HUES64 (cell line): ENCODE results near the gene PLCL1.

Experiments
- H3K27ac ChIP-seq: 2 replicates; pipeline ENCODE4 v1.7.0; 2013; ENCODE audit warnings: low read depth, low read length, inconsistent platforms
- H3K27me3 ChIP-seq: 2 replicates; pipeline ENCODE4 v1.6.1; 2013; ENCODE audit warnings: mild to moderate bottlenecking, low read length; ENCODE audit not compliant: insufficient read depth
- H3K36me3 ChIP-seq: 2 replicates; pipeline ENCODE4 v1.6.1; 2013; ENCODE audit warnings: mild to moderate bottlenecking, low read length; ENCODE audit not compliant: insufficient read depth
- H3K4me1 ChIP-seq: 2 replicates; pipeline ENCODE4 v1.6.1; 2013; ENCODE audit warnings: mild to moderate bottlenecking, low read length, moderate library complexity; ENCODE audit not compliant: insufficient read depth
- H3K4me3 ChIP-seq: 2 replicates; pipeline ENCODE4 v1.5.1; 2013; ENCODE audit warnings: mild to moderate bottlenecking, low read length, moderate library complexity
- H3K9ac ChIP-seq: 2 replicates; pipeline ENCODE4 v1.6.1; 2013; ENCODE audit warnings: mild to moderate bottlenecking, low read depth, low read length
- H3K9me3 ChIP-seq: 2 replicates; pipeline ENCODE4 v1.6.1; 2013; ENCODE audit warnings: low read depth, low read length; ENCODE audit not compliant: insufficient read depth
- WGBS: fragments of 150-250, 120-280 bp; methylation state at CpG from one replicate; pipeline ENCODE4 v1.1.7; 2013; ENCODE audit warnings: missing lambda C conversion rate; 5-methylcytosine and 5-hydroxymethylcytosine counted together

Gene PLCL1

DNA sequence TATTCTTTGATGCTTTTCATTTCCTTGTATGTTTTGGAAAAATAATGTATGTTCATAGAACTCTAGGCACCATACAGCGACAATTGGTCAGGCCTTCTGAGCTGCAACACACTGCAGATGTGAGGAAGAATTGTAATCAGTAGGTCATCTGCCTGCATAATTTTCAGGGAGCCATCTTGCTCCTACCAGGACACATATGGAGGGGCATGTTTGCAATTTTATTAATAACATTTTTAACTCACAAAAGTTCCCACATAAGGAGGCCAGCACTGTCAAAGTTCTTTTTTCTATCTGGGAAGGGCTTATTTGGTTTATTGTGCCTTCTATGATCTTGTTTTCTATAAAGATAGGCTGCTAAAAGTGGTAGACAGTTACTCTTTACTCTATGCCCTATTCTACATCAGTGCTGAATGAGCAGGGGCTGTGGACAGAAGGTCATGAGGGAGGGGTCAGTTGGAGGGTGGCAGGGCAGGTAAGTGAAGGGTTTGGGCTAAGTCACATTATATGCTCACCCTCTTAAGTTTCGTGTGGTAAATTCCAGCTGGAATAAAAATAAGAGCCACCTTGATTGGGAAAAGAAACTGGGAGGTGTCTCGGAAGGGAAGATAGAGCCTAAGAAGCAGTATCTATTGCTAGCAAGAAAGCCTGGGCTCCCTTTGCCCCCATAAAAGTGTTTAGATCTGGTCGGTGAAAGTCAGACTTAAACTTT lies 126.3 kb downstream of the PLCL1 start:
- Histone ChIP-seq H3K27me3 (no peaks in the 10 kb centered on the region), H3K36me3 (no peaks in the 10 kb centered on the region), H3K9me3 (no peaks in the 10 kb centered on the region), H3K27ac (no peak overlapping the region), H3K9ac (no peak overlapping the region), H3K4me1 (no peaks in the 10 kb centered on the region), H3K4me3 (no peak overlapping the region)
- WGBS, result 94% methylated on average over 4 of the region's 4 CpGs

DNA sequence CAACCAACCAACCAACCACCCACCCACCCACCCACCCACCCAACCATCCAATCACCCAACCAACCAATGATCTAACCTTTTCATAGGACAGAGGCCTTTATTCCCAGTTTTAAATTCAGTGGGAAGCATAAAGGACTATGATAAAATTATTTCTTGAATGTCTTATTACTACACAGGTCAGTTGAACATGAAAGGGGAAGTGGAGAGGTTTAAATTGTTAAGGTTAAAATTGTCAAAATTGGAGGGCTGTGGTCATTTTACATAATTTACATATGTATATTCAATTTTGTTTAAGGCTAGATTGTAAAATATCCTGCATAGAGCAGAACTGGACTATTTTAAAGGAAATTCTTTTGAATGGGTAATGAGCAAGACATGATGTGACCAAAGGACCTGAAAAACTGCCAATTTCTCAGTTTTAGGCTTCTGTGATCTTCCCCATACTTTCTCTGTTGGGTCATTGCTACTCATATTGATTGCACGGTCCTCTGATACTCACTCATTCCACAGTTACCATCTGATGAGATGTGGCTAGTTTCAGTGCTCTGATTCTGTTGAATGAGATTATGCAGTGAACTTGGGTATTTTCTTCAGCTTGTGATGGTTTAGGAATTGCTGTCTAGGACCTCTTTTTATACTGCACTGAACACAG lies 127.4 kb downstream of the PLCL1 start:
- Histone ChIP-seq H3K9ac (no peak overlapping the region), H3K4me3 (no peak overlapping the region), H3K4me1 (no peaks in the 10 kb centered on the region), H3K36me3 (no peaks in the 10 kb centered on the region), H3K9me3 (no peaks in the 10 kb centered on the region), H3K27me3 (no peaks in the 10 kb centered on the region), H3K27ac (no peak overlapping the region)
- 86% methylated on average over 1 of the region's 1 CpG for WGBS

DNA sequence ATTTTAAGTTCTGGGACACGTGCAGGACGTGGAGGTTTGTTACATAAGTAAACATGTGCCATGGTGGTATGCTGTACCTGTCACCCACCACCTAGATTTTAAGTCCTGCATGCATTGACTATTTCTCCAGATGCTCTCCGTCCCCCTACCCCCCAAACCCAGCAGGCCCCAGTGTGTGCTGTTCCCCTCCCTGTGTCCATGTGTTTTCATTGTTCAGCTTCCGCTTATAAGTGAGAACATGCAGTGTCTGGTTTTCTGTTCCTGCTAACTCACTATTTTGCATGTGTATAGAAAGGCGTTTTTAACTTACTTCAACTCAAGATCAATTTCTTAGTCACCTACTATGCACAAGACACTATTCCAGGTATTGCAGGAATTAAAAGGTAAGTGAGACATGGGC lies 128.0 kb downstream of the PLCL1 start:
- H3K9me3 ChIP-seq, result no peaks in the 10 kb centered on the region
- H3K27ac ChIP-seq, result no peak overlapping the region
- no peaks in the 10 kb centered on the region for H3K4me1 ChIP-seq
- WGBS, result 96% methylated on average over 2 of the region's 5 CpGs
- H3K36me3 ChIP-seq, result no peaks in the 10 kb centered on the region
- H3K27me3 ChIP-seq, result no peaks in the 10 kb centered on the region
- no peak overlapping the region for H3K9ac ChIP-seq
- no peak overlapping the region for H3K4me3 ChIP-seq

DNA sequence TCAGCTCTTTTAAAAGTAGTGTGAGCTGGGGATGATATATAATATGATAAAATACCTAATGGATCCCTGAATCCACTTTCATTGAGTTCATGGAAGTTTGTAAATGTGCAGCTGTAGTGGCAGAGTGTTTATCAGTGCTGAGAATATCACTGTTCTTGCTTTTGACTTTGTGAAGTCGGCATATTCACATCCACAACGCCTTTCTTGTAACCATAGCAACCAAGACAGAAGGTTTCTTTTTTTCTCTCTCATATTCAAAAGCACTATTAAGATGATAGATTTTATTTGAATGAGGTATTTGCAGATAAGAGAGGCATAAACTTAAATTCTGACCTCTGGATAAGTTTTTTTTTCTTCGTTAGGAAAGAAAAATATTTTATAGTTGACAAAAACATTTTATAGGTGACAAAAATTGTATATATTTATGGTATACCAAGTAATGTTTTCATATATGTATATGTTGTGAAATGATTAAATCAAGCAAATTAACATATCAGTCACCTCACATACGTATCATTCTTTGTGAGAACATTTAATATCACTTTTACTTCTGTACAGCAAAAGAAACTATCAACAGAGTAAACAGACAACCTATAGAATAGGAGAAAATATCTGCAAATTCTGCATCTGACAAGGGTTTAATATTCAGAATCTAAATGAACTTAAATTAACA lies 130.0 kb downstream of the PLCL1 start:
- 92% methylated on average over 2 of the region's 4 CpGs for WGBS
- Histone ChIP-seq H3K27me3 (no peaks in the 10 kb centered on the region), H3K9ac (no peak overlapping the region), H3K36me3 (no peaks in the 10 kb centered on the region), H3K9me3 (no peaks in the 10 kb centered on the region), H3K4me3 (no peak overlapping the region), H3K27ac (no peak overlapping the region), H3K4me1 (no peaks in the 10 kb centered on the region)

DNA sequence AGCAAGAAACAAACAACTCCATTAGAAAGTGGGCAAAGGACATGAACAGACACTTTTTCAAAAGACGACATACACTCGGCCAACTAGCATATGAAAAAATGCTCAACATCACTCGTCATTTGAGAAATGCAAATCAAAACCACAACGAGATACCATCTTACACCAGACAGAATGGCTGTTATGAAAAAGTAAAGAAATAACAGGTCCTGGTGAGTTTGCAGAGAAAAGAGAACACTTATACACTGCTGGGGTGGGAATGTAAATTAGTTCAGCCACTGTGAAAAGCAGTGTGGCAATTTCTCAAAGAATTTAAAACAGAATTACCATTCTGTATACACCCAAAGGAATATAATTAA lies 130.5 kb downstream of the PLCL1 start:
- Histone ChIP-seq H3K36me3 (no peaks in the 10 kb centered on the region), H3K27me3 (no peaks in the 10 kb centered on the region), H3K9me3 (no peaks in the 10 kb centered on the region), H3K4me1 (no peaks in the 10 kb centered on the region), H3K4me3 (no peak overlapping the region), H3K27ac (no peak overlapping the region), H3K9ac (no peak overlapping the region)
- 96% methylated on average over 3 of the region's 4 CpGs for WGBS

DNA sequence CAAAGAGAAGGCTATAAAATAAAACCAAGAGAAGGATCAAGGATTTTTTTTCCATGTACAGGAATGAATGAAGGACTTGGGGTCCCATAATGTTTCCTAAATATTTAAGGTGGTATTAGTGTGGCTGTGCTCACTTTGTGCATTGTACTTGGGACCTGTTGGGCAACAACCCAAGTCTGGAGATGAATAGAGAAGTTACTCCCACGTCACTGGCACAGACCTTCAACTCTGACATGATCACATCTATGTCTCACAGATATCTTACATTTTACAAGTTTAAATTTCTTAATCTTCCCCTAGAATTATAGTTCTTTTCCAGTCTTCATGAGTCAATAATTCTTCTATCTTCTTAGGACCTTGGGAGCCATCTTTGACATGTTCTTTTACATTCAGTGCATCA lies 133.4 kb downstream of the PLCL1 start:
- no peaks in the 10 kb centered on the region for H3K36me3 ChIP-seq
- no peak overlapping the region for H3K4me3 ChIP-seq
- H3K9me3 ChIP-seq, result no peaks in the 10 kb centered on the region
- H3K9ac ChIP-seq, result no peak overlapping the region
- H3K4me1 ChIP-seq, result peaks cover 8% of the 10 kb centered on the region; the same call in 1 of the 2 replicates
- no peaks in the 10 kb centered on the region for H3K27me3 ChIP-seq
- WGBS, result 95% methylated on average over 1 of the region's 1 CpG
- no peak overlapping the region for H3K27ac ChIP-seq

DNA sequence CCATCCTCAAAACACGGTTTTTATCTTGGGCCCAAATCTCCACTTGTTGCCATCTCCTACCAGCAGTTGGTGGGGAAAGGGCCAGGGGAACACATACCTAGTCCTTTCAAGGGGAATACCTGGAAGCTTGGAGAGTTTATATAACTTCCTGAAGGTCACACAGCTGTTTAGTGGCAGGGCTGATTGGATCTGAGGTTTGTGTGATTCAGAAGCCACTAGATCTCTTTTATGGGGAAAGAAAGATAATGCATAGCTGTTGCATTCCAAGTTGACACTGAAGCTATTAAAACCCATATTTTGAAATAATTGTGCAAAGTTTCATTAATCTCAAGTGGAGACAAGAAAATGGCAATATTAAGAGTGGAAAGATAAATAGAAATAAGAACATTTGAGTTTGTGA lies 134.2 kb downstream of the PLCL1 start:
- no peak overlapping the region for H3K27ac ChIP-seq
- no peaks in the 10 kb centered on the region for H3K9me3 ChIP-seq
- H3K9ac ChIP-seq, result no peak overlapping the region
- WGBS, result 100% methylated on average over 1 of the region's 1 CpG
- H3K4me3 ChIP-seq, result no peak overlapping the region
- no peaks in the 10 kb centered on the region for H3K36me3 ChIP-seq
- H3K4me1 ChIP-seq, result peaks cover 8% of the 10 kb centered on the region; the same call in 1 of the 2 replicates
- H3K27me3 ChIP-seq, result no peaks in the 10 kb centered on the region

DNA sequence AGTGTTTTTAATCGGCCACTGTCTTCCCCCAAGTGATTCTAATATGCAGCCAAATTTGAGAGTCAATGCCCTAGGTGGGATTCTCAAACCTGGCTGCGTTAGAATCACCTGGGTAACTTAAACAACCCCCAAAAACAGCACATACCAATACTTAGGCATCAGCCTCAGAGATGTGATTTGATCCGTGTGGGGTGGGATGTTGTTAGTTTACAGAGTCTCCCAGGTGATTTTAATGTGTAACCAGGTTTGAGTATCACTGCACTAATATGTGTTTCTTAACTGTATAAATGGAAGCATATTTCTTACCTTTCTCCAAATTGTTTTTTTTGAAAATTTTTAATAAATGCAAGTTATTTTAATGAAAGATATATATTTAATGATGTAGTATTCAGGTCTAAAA lies 135.4 kb downstream of the PLCL1 start:
- H3K4me1 ChIP-seq, result peaks cover 8% of the 10 kb centered on the region; the same call in 1 of the 2 replicates
- H3K36me3 ChIP-seq, result no peaks in the 10 kb centered on the region
- H3K4me3 ChIP-seq, result no peak overlapping the region
- WGBS, result 95% methylated on average over 3 of the region's 3 CpGs
- no peak overlapping the region for H3K27ac ChIP-seq
- H3K9ac ChIP-seq, result no peak overlapping the region
- H3K9me3 ChIP-seq, result no peaks in the 10 kb centered on the region
- H3K27me3 ChIP-seq, result no peaks in the 10 kb centered on the region

DNA sequence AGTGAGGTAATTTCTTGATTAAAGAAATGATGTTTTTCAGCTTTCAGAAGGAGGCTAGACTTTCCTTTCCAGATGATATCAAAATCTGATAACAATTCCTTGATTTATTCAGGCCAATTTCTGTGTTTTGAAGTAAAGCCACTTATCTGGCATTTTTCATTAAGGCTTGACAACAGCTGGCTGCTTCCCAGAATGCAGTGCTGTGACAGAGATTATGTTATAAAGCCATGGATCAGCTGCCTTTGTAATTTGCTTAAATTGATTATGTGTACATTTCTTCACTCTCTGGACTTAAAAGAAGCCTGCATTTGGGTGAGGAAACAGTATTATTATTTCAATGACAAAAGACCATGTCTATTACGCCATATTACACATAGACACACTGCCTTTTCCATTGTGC lies 136.0 kb downstream of the PLCL1 start:
- peaks cover 8% of the 10 kb centered on the region; the same call in 1 of the 2 replicates for H3K4me1 ChIP-seq
- H3K27ac ChIP-seq, result no peak overlapping the region
- no peak overlapping the region for H3K9ac ChIP-seq
- H3K36me3 ChIP-seq, result no peaks in the 10 kb centered on the region
- H3K4me3 ChIP-seq, result no peak overlapping the region
- WGBS, result no CpG with 5 or more reads among the region's 1 CpG
- H3K27me3 ChIP-seq, result no peaks in the 10 kb centered on the region
- H3K9me3 ChIP-seq, result no peaks in the 10 kb centered on the region

DNA sequence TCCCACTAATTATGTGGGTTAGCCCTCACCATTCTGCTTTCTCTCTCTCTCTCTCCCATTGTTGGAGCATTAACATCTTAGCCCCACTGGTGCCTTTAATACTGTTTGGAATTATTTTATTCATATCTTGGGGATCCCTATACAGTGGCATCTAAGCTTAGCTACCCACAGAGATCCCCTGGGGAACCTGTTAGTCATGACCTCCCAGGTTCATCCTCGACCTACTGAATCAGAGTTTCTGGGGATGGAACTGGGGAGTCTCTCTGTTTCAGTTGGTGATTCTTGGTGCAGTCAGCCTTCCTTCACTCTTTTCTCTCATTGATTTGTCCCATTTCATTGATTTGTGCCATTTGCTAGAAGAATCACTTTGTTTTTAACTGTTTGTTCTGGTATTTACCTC lies 137.3 kb downstream of the PLCL1 start:
- Histone ChIP-seq H3K9ac (no peak overlapping the region), H3K4me1 (peaks cover 10% of the 10 kb centered on the region; the same call in 1 of the 2 replicates), H3K4me3 (no peak overlapping the region), H3K27ac (no peak overlapping the region), H3K36me3 (no peaks in the 10 kb centered on the region), H3K9me3 (no peaks in the 10 kb centered on the region), H3K27me3 (no peaks in the 10 kb centered on the region)
- 52% methylated on average over 1 of the region's 1 CpG for WGBS

DNA sequence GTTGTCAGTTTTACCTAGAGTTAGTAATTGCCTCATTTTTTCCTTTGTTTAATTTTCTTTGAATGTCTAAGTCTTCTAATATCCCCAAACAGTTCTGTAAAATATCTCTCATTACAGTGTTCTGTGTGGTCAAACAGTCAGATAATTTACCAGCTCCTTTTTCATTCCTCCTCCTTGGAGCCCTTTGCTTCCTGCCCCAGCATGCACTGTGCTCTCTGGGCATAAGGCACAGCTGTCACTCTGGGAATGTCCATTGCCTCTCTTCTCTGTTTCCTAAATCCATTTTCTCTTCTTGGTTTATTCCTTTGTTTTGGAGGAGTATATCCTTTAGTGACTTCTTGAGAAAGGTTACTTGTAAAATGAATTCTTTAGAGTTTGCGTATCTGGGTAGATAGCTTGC lies 139.3 kb downstream of the PLCL1 start:
- no peak overlapping the region for H3K9ac ChIP-seq

More for the DNA sequence above, 139.3 kb downstream of the PLCL1 start:
- Histone ChIP-seq H3K4me3 (no peak overlapping the region), H3K27me3 (no peaks in the 10 kb centered on the region), H3K9me3 (no peaks in the 10 kb centered on the region), H3K27ac (no peak overlapping the region), H3K36me3 (no peaks in the 10 kb centered on the region), H3K4me1 (peaks cover 17% of the 10 kb centered on the region)
- WGBS, result 100% methylated on average over 1 of the region's 1 CpG
